ENCODE results near the gene CHMP6. TPM values are rescaled to one million over a fixed set of nuclear protein-coding genes. Genes with fewer than 3 reads are reported as not detected.

Gene CHMP6
- total RNA-seq, 3 donors from 2014 or later (not counting 1 experiment from before 2014, with no cell fraction given), result 26.8 to 33.3 (median 33.0) TPM

DNA sequence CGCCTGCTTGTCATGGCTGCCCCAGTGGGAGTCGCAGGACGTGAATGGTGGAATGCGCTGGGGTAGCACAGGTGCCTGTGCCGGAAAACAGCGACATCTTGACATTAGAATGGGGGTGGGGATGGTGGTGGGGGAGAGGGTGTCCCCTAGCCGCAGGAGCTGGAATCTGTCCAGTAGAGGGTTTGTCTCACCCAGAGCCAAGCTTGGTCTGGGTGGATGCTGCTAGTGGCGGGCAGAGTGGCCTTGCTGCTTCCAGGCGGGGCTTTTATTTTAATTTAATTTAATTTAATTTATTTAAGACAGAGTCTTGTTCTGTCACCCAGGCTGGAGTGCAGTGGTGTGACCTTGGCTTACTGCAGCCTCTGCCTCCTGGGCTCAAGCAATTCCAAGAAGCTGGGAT is 51.0 kb downstream of the CHMP6 start:
- no peak overlapping the region for H3K27ac ChIP-seq (ENCODE audit: low read length)
- no peaks in the 10 kb centered on the region for H3K9me3 ChIP-seq (ENCODE audit: control insufficient read depth, insufficient read depth, low read length)
- Mint-ChIP-seq H3K9me3 (no peaks in the 10 kb centered on the region), H3K36me3 (no peaks in the 10 kb centered on the region), H3K27me3 (ENCODE audit: low read depth in 2 of 2) (peaks cover 0 to 3% of the 10 kb centered on the region in 2 donors), H3K4me3 (no peak overlapping the region), H3K27ac (no peak overlapping the region), H3K4me1 (peaks cover 0 to 6% of the 10 kb centered on the region in 2 donors)
- H3K4me1 ChIP-seq (ENCODE audit: control insufficient read depth, insufficient read depth, low read length), result peaks cover 4% of the 10 kb centered on the region
- DNase-seq, result no peak
- no peak for ATAC-seq
- H3K36me3 ChIP-seq (ENCODE audit: control insufficient read depth, insufficient read depth, low read length), result no peaks in the 10 kb centered on the region
- WGBS (ENCODE audit: insufficient coverage), result 97% methylated on average over 7 of the region's 9 CpGs
- no peak overlapping the region for H3K4me3 ChIP-seq (ENCODE audit: low read length)
- TF ChIP-seq, protein P1, sequence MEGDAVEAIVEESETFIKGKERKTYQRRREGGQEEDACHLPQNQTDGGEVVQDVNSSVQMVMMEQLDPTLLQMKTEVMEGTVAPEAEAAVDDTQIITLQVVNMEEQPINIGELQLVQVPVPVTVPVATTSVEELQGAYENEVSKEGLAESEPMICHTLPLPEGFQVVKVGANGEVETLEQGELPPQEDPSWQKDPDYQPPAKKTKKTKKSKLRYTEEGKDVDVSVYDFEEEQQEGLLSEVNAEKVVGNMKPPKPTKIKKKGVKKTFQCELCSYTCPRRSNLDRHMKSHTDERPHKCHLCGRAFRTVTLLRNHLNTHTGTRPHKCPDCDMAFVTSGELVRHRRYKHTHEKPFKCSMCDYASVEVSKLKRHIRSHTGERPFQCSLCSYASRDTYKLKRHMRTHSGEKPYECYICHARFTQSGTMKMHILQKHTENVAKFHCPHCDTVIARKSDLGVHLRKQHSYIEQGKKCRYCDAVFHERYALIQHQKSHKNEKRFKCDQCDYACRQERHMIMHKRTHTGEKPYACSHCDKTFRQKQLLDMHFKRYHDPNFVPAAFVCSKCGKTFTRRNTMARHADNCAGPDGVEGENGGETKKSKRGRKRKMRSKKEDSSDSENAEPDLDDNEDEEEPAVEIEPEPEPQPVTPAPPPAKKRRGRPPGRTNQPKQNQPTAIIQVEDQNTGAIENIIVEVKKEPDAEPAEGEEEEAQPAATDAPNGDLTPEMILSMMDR (IDR thresholded peaks at IDR 0.05), result no peak
- intact Hi-C loops (cut with micrococcal nuclease), result no loop called here
- no peaks in the 10 kb centered on the region for H3K27me3 ChIP-seq (ENCODE audit: control insufficient read depth, insufficient read depth, low read length)

DNA sequence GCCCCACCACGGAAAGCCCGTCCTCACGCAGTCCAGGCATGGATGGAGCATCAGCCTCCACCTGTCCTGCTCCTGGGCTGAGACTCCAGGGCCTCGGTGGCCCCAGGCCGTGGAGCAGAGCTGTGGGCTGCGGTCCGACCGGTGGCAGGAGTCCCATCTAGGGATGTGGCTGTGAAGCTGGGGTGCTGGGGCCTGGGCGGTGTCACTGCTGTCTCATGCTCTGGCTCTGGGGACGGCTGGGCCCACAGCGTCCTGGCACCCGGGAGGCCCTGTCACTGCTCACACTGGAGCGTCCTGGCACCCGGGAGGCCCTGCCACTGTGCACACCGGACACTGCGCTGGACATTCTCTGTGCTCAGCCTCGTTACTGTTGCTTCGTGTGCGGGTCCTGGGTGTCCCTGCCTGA is 51.7 kb downstream of the CHMP6 start:
- TF ChIP-seq, protein P1 (IDR thresholded peaks at IDR 0.05), result no peak
- intact Hi-C loops (cut with micrococcal nuclease), result no loop called here
- no peak overlapping the region for H3K27ac Mint-ChIP-seq
- ATAC-seq, result no peak
- no peaks in the 10 kb centered on the region for H3K36me3 Mint-ChIP-seq
- H3K9me3 ChIP-seq (ENCODE audit: control insufficient read depth, insufficient read depth, low read length), result no peaks in the 10 kb centered on the region
- 95% methylated on average over 19 of the region's 19 CpGs for WGBS (ENCODE audit: insufficient coverage)
- H3K9me3 Mint-ChIP-seq, result no peaks in the 10 kb centered on the region
- H3K27ac ChIP-seq (ENCODE audit: low read length), result no peak overlapping the region
- no peaks in the 10 kb centered on the region for H3K27me3 ChIP-seq (ENCODE audit: control insufficient read depth, insufficient read depth, low read length)
- DNase-seq, result no peak
- H3K27me3 Mint-ChIP-seq (ENCODE audit: low read depth in 2 of 2), result no peaks in the 10 kb centered on the region
- H3K4me1 ChIP-seq (ENCODE audit: control insufficient read depth, insufficient read depth, low read length), result peaks cover 4% of the 10 kb centered on the region
- peaks cover 0 to 6% of the 10 kb centered on the region in 2 donors for H3K4me1 Mint-ChIP-seq
- H3K4me3 Mint-ChIP-seq, result no peak overlapping the region
- no peaks in the 10 kb centered on the region for H3K36me3 ChIP-seq (ENCODE audit: control insufficient read depth, insufficient read depth, low read length)
- H3K4me3 ChIP-seq (ENCODE audit: low read length), result no peak overlapping the region

DNA sequence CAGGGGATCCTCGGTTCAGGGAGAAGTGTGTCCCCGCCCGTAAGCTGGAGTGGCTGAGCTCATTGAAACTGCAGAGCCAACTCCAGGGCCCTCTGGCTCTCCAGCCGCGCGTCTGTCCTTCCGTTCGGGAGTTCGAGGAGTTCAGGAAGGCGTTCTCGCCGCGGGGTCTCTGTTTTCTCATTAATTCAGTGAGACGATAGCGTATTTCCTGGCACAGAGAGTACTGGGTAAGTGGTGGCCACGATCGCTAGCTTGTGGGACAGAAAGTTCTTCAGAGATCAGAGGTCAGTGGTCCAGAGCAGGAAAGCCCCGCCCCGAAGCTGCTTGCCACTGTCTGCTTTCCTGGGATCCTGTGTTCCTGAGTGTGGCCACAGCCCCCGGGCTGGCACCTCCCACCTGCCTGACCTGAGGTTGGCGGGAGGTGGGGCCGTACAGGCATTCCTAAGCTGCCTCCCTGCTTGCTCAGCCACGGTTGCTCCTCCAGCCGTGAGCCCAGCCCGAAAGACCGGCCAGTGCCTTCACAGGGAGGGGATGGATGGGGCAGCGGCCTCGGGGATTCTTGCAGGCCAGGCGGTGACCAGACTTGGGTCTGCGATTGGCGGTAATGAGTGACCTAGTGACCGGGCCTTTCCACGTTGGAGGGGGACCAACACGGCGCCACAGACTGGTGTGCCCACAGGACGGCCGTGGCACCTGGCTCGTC is 52.2 kb downstream of the CHMP6 start:
- H3K4me3 ChIP-seq (ENCODE audit: low read length), result no peak overlapping the region
- Mint-ChIP-seq H3K9me3 (no peaks in the 10 kb centered on the region), H3K27ac (no peak overlapping the region), H3K36me3 (no peaks in the 10 kb centered on the region), H3K27me3 (ENCODE audit: low read depth in 2 of 2) (no peaks in the 10 kb centered on the region), H3K4me3 (no peak overlapping the region), H3K4me1 (peaks cover 4 to 10% of the 10 kb centered on the region in 2 donors)
- H3K27ac ChIP-seq (ENCODE audit: low read length), result no peak overlapping the region
- H3K27me3 ChIP-seq (ENCODE audit: control insufficient read depth, insufficient read depth, low read length), result no peaks in the 10 kb centered on the region
- ATAC-seq (no peak), DNase-seq (no peak)
- no peaks in the 10 kb centered on the region for H3K9me3 ChIP-seq (ENCODE audit: control insufficient read depth, insufficient read depth, low read length)
- 88% methylated on average over 38 of the region's 38 CpGs for WGBS (ENCODE audit: insufficient coverage)
- intact Hi-C loops (cut with micrococcal nuclease), result no loop called here
- no peaks in the 10 kb centered on the region for H3K36me3 ChIP-seq (ENCODE audit: control insufficient read depth, insufficient read depth, low read length)
- TF ChIP-seq, protein P1 (IDR thresholded peaks at IDR 0.05), result no peak
- peaks cover 10% of the 10 kb centered on the region for H3K4me1 ChIP-seq (ENCODE audit: control insufficient read depth, insufficient read depth, low read length)

DNA sequence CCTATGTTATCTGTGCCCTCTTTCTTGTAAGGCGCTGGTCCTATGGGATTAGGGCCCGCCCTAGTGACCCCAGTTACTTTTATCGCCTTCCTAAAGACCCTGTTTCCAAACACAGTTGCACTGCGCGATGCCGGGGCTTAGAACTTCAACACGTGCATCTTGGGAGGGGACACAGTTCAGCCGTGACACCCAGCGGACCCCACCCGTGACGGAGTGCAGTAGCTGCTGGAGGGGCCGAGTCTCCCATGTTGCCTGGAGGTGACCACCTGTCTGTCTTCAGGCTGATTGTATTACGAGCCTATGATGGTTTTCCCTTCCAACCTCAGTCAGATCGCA is 52.8 kb downstream of the CHMP6 start:
- Mint-ChIP-seq H3K27ac (no peak overlapping the region), H3K4me3 (no peak overlapping the region), H3K36me3 (no peaks in the 10 kb centered on the region), H3K27me3 (ENCODE audit: low read depth in 2 of 2) (no peaks in the 10 kb centered on the region), H3K4me1 (peaks cover 9 to 15% of the 10 kb centered on the region in 2 donors), H3K9me3 (no peaks in the 10 kb centered on the region)
- H3K4me1 ChIP-seq (ENCODE audit: control insufficient read depth, insufficient read depth, low read length), result peaks cover 15% of the 10 kb centered on the region
- TF ChIP-seq, protein P1 (IDR thresholded peaks at IDR 0.05), result no peak
- intact Hi-C loops (cut with micrococcal nuclease), result no loop called here
- no peak overlapping the region for H3K27ac ChIP-seq (ENCODE audit: low read length)
- WGBS (ENCODE audit: insufficient coverage), result 93% methylated on average over 14 of the region's 14 CpGs
- H3K27me3 ChIP-seq (ENCODE audit: control insufficient read depth, insufficient read depth, low read length), result no peaks in the 10 kb centered on the region
- DNase-seq, result no peak
- no peaks in the 10 kb centered on the region for H3K36me3 ChIP-seq (ENCODE audit: control insufficient read depth, insufficient read depth, low read length)
- H3K4me3 ChIP-seq (ENCODE audit: low read length), result no peak overlapping the region
- no peak for ATAC-seq
- H3K9me3 ChIP-seq (ENCODE audit: control insufficient read depth, insufficient read depth, low read length), result no peaks in the 10 kb centered on the region
